Endothelial cell of umbilical vein (primary cell): ENCODE measurements around the gene NEO1. TPM values are rescaled to one million over a fixed set of nuclear protein-coding genes. Genes with fewer than 3 reads are reported as not detected.

Source experiments
- BruUV-seq: library from RNA; stranded (reverse); fragments of 400-500 nt; replicated peaks from 2 replicates; lab custom pipeline; 2021; lab: Mats Ljungman, UMichigan
- CTCF ChIA-PET: fragments of 300-600, 350-600 bp; sonication (Branson Sonifier 250); formaldehyde crosslinking; loops from one replicate; lab custom pipeline; 2021; ENCODE audit warnings: antibody characterized with exemption, inconsistent platforms; lab: Charles Lee
- POLR2A ChIA-PET: fragments of 300-600, 350-600 bp; sonication (Branson Sonifier 250); formaldehyde crosslinking; loops from one replicate; lab custom pipeline; 2021; ENCODE audit warnings: antibody characterized with exemption, inconsistent platforms; lab: Charles Lee
- DNase-seq: peaks from one replicate; pipeline ENCODE4 v3.0.0-alpha.2; 2011; ENCODE audit warnings: low read depth, low spot score
- FAIRE-seq: peaks from 2 replicates; lab custom pipeline; 2011; peaks lifted over from hg19 to GRCh38; lab: Jason Lieb, UNC
- H2AFZ ChIP-seq: 2 replicates; pipeline ENCODE4 v1.6.0; 2012; ENCODE audit warnings: low read depth, low read length, control low read depth, inconsistent platforms
- H3K27ac ChIP-seq: 2 replicates; pipeline ENCODE4 v1.5.1; 2011; ENCODE audit warnings: low read depth, mild to moderate bottlenecking, control low read depth, low read length, moderate library complexity; ENCODE audit not compliant: insufficient read depth
- H3K27me3 ChIP-seq, 2 experiments: 2 replicates each; pipeline versions ENCODE4 v1.6.0 to v1.6.1; 2011; ENCODE audit warnings: low read length in 2 of 2, mixed read lengths in 1 of 2; ENCODE audit not compliant: control insufficient read depth in 2 of 2, insufficient read depth in 2 of 2
- H3K36me3 ChIP-seq, 2 experiments: 2 replicates in 1 of 2; 3 replicates in 1 of 2; pipeline ENCODE4 v1.5.1; 2011; ENCODE audit warnings: low read length in 2 of 2, mild to moderate bottlenecking in 1 of 2, moderate library complexity in 1 of 2; ENCODE audit not compliant: control insufficient read depth in 2 of 2, insufficient read depth in 2 of 2; ENCODE audit errors: extremely low read depth in 1 of 2
- H3K4me1 ChIP-seq: 3 replicates; pipeline ENCODE4 v1.5.1; 2011; ENCODE audit warnings: mild to moderate bottlenecking, low read length; ENCODE audit not compliant: control insufficient read depth, insufficient read depth; ENCODE audit errors: extremely low read depth
- H3K4me2 ChIP-seq: 2 replicates; pipeline ENCODE4 v1.6.1; 2011; ENCODE audit warnings: low read length, control low read depth, mixed read lengths; ENCODE audit not compliant: insufficient read depth
- H3K4me3 ChIP-seq, 3 experiments: fragments of 200-600 bp in 1 of 3; sonication (generic), shearing (Covaris generic) in 1 of 3; replicated peaks in 1 of 3; 2 replicates each; pipeline ENCODE4 v1.5.1; 2011 to 2016; ENCODE audit warnings: control low read depth in 3 of 3, low read length in 3 of 3, mild to moderate bottlenecking in 2 of 3, inconsistent platforms in 1 of 3, low read depth in 1 of 3, moderate library complexity in 1 of 3; ENCODE audit not compliant: insufficient read depth in 1 of 3
- H3K79me2 ChIP-seq: 2 replicates; pipeline ENCODE4 v1.6.0; 2012; ENCODE audit warnings: low read length, inconsistent platforms; ENCODE audit not compliant: control insufficient read depth, insufficient read depth
- H3K9ac ChIP-seq: replicated peaks from 2 replicates; pipeline ENCODE3; 2011; ENCODE audit warnings: low read length, control low read depth; ENCODE audit not compliant: insufficient read depth; ENCODE audit errors: extremely low read depth
- H3K9me1 ChIP-seq: replicated peaks from 3 replicates; pipeline ENCODE4 v1.6.0; 2011; ENCODE audit warnings: mild to moderate bottlenecking, low read length; ENCODE audit not compliant: control insufficient read depth, insufficient read depth; ENCODE audit errors: extremely low read depth
- H3K9me3 ChIP-seq: replicated peaks from 2 replicates; pipeline ENCODE4 v1.5.1; 2012; ENCODE audit warnings: low read length, inconsistent platforms; ENCODE audit not compliant: control insufficient read depth, insufficient read depth
- H4K20me1 ChIP-seq: replicated peaks from 2 replicates; pipeline ENCODE3; 2011; ENCODE audit warnings: mild to moderate bottlenecking, low read length; ENCODE audit not compliant: control insufficient read depth, insufficient read depth; ENCODE audit errors: extremely low read depth
- EZH2 ChIP-seq: IDR thresholded peaks from 2 replicates; pipeline ENCODE4 v1.6.1; 2012; ENCODE audit warnings: borderline replicate concordance, low read depth, mild to moderate bottlenecking, moderate library complexity, low read length, inconsistent platforms; ENCODE audit not compliant: severe bottlenecking
- FOS ChIP-seq: IDR thresholded peaks from 2 replicates; pipeline ENCODE4 v1.6.1; 2011; ENCODE audit warnings: mild to moderate bottlenecking, low read length, moderate library complexity, borderline replicate concordance; ENCODE audit not compliant: insufficient read depth
- GATA2 ChIP-seq: IDR thresholded peaks from 2 replicates; pipeline ENCODE4 v1.7.0; 2011; ENCODE audit warnings: low read depth, mild to moderate bottlenecking, moderate library complexity, mixed read lengths, low read length; ENCODE audit not compliant: insufficient read length, insufficient read depth
- JUN ChIP-seq: IDR thresholded peaks from 2 replicates; pipeline ENCODE4 v1.6.1; 2011; ENCODE audit warnings: borderline replicate concordance, low read depth; ENCODE audit not compliant: insufficient read length, insufficient read depth
- MYC ChIP-seq: IDR thresholded peaks from one replicate; pipeline ENCODE4 v1.6.1; 2011; ENCODE audit warnings: mild to moderate bottlenecking, low read depth, low read length
- POLR2A ChIP-seq: IDR thresholded peaks from 2 replicates; pipeline ENCODE4 v1.6.1; 2012; ENCODE audit warnings: low read depth, mild to moderate bottlenecking, control low read depth, low read length
- POLR2AphosphoS5 ChIP-seq: IDR thresholded peaks from 2 replicates; pipeline ENCODE4 v1.6.1; 2012; ENCODE audit warnings: low read depth, mild to moderate bottlenecking, control low read depth, low read length, moderate library complexity; ENCODE audit not compliant: insufficient read depth
- dilution Hi-C: fragments of 300-500 bp; cut with MboI; formaldehyde crosslinking; loops from one replicate; pipeline ENCODE4 v1.15.0; 2019; ENCODE audit warnings: low sequenced_read_pairs; ENCODE audit not compliant: extremely low pct_ligation_motif_present
- intact Hi-C: fragments of 100-400 bp; cut with micrococcal nuclease; formaldehyde crosslinking; loops from one replicate; pipeline ENCODE4 v1.10.0; 2022
- polyA plus RNA-seq, 4 experiments: library from polyadenylated mRNA; depleted of rRNA in 3 of 4; stranded (reverse) in 3 of 4; unstranded in 1 of 4; fragments of >200 nt; gene quantifications; 2 replicates each; pipeline versions ENCODE4 v1.2.1 to v1.2.3, GENCODE V29; 2011 to 2012; ENCODE audit warnings: missing spikeins in 1 of 4
- total RNA-seq: library from RNA; stranded (reverse); gene quantifications from 2 replicates; pipeline ENCODE4 v1.2.3, GENCODE V29; 2021
- TF ChIP-seq, protein P1 (sequence below), 2 donors: IDR thresholded peaks; 1 replicate in 1 of 2; 2 replicates in 1 of 2; pipeline ENCODE4 v1.5.1; 2011; ENCODE audit warnings: low read length in 2 of 2, mild to moderate bottlenecking in 2 of 2, moderate library complexity in 2 of 2, control low read depth in 1 of 2, inconsistent platforms in 1 of 2, low read depth in 1 of 2; ENCODE audit not compliant: insufficient read depth in 1 of 2; ENCODE audit errors: extremely low read depth in 1 of 2
- TF ChIP-seq, protein P2 (sequence below): IDR thresholded peaks from 2 replicates; pipeline ENCODE4 v1.6.1; 2011; ENCODE audit not compliant: insufficient read depth, insufficient read length

Gene NEO1
- total and polyA plus RNA-seq, 2 donors (not counting 3 experiments of a cell fraction or from before 2014, with no cell fraction given) = 0.12 to 0.35 TPM

DNA sequence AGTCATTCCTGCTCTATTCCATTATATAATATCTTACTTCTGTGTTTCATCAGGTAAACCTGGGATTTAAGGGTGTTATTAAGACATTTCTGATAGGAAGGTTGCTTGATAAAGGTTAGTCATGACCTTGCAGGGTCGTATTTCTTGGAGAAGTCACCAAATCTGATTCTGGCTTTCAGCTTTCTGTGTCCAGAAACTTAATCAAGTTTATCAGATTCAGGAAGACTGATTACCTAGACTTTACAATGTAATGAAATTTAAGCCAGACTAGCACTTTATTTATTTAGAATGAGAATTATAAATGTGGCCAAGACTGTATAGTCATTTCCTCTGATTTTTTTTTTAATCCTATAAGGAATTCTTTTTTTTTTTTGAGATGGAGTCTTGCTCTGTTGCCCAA, 81.9 kb downstream of the NEO1 start:
- FAIRE-seq = no peak

More for the DNA sequence above, 81.9 kb downstream of the NEO1 start:
- no peak overlapping the region for H3K9ac ChIP-seq
- no peak overlapping the region for H3K4me2 ChIP-seq
- ChIA-PET CTCF (no interaction called here), POLR2A (no interaction called here)
- H3K79me2 ChIP-seq = no peaks in the 10 kb centered on the region
- H3K9me3 ChIP-seq = no peaks in the 10 kb centered on the region
- H3K4me3 ChIP-seq = no peak overlapping the region
- dilution Hi-C loops = no loop called here
- no peak for DNase-seq
- H3K9me1 ChIP-seq = no peaks in the 10 kb centered on the region
- H3K36me3 ChIP-seq = no peaks in the 10 kb centered on the region
- no peaks in the 10 kb centered on the region for H4K20me1 ChIP-seq
- H3K27me3 ChIP-seq = no peaks in the 10 kb centered on the region
- no peak for TF ChIP-seq POLR2A
- no peak for TF ChIP-seq POLR2AphosphoS5
- TF ChIP-seq JUN = no peak
- no peak for TF ChIP-seq FOS
- TF ChIP-seq, protein P1, sequence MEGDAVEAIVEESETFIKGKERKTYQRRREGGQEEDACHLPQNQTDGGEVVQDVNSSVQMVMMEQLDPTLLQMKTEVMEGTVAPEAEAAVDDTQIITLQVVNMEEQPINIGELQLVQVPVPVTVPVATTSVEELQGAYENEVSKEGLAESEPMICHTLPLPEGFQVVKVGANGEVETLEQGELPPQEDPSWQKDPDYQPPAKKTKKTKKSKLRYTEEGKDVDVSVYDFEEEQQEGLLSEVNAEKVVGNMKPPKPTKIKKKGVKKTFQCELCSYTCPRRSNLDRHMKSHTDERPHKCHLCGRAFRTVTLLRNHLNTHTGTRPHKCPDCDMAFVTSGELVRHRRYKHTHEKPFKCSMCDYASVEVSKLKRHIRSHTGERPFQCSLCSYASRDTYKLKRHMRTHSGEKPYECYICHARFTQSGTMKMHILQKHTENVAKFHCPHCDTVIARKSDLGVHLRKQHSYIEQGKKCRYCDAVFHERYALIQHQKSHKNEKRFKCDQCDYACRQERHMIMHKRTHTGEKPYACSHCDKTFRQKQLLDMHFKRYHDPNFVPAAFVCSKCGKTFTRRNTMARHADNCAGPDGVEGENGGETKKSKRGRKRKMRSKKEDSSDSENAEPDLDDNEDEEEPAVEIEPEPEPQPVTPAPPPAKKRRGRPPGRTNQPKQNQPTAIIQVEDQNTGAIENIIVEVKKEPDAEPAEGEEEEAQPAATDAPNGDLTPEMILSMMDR (IDR thresholded peaks at IDR 0.05; ENCODE audit: extremely low read depth in 1 of 2, insufficient read depth in 1 of 2, low read depth in 1 of 2, low read length in 2 of 2) = no peak
- no peak for TF ChIP-seq GATA2
- TF ChIP-seq, protein P2, sequence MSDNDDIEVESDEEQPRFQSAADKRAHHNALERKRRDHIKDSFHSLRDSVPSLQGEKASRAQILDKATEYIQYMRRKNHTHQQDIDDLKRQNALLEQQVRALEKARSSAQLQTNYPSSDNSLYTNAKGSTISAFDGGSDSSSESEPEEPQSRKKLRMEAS = no peak
- TF ChIP-seq MYC = no peak
- no peak for TF ChIP-seq EZH2
- no peaks in the 10 kb centered on the region for H3K4me1 ChIP-seq
- BruUV-seq = no TSS peak
- no peak overlapping the region for H3K27ac ChIP-seq
- intact Hi-C loops = no loop called here
- H2AFZ ChIP-seq = no peak overlapping the region
